Epithelial cell of prostate (primary cell): ENCODE results near the gene PACSIN1.
"Not testable (repeated sequence)": the region's sequence is repeated elsewhere in the genome, so short reads cannot be mapped to it uniquely, and the experiment has no call there.

Experiments
- DNase-seq: peaks from one replicate; pipeline ENCODE4 v3.0.0-alpha.2; 2011; ENCODE audit warnings: low read depth, low spot score
- H3K27ac ChIP-seq: fragments of 450-650 bp; 2 replicates; pipeline ENCODE4 v1.5.1; 2017; ENCODE audit warnings: mild to moderate bottlenecking

The PACSIN1 gene

GRCh38 chr6:34484391-34484790 is 18.5 kb downstream of the PACSIN1 start:
- peak overlapping the region; percentile 38 for H3K27ac ChIP-seq
- DNase-seq, result no peak

- peak; percentile 57 for DNase-seq
- peak overlapping the region; percentile 38 for H3K27ac ChIP-seq
These were observed 19.0 kb downstream of the PACSIN1 start for GRCh38 chr6:34484899-34485298.

- H3K27ac ChIP-seq, result no peak overlapping the region
These were observed 19.6 kb downstream of the PACSIN1 start for GRCh38 chr6:34485321-34486060.

GRCh38 chr6:34486106-34486740 is 20.3 kb downstream of the PACSIN1 start:
- no peak for DNase-seq
- H3K27ac ChIP-seq, result no peak overlapping the region

More at GRCh38 chr6:34485321-34486060, 19.6 kb downstream of the PACSIN1 start:
- DNase-seq, result no peak

- H3K27ac ChIP-seq, DNase-seq: not testable (repeated sequence)
These were observed 21.0 kb downstream of the PACSIN1 start for GRCh38 chr6:34486886-34487285.

- no peak for DNase-seq
- no peak overlapping the region for H3K27ac ChIP-seq
These were observed 21.7 kb downstream of the PACSIN1 start for GRCh38 chr6:34487536-34487935.

- DNase-seq, result no peak
- H3K27ac ChIP-seq, result no peak overlapping the region
These were observed 23.4 kb downstream of the PACSIN1 start for GRCh38 chr6:34489207-34489805.

GRCh38 chr6:34490390-34491090 is 24.7 kb downstream of the PACSIN1 start:
- no peak for DNase-seq
- no peak overlapping the region for H3K27ac ChIP-seq

- no peak for DNase-seq
- H3K27ac ChIP-seq, result no peak overlapping the region
These were observed 25.2 kb downstream of the PACSIN1 start for GRCh38 chr6:34491091-34491430.

- no peak for DNase-seq
- H3K27ac ChIP-seq, result no peak overlapping the region
These were observed 27.5 kb downstream of the PACSIN1 start for GRCh38 chr6:34493344-34493743.

- no peak overlapping the region for H3K27ac ChIP-seq
- no peak for DNase-seq
These were observed 29.1 kb downstream of the PACSIN1 start for GRCh38 chr6:34494973-34495372.

GRCh38 chr6:34496103-34496685 is 30.3 kb downstream of the PACSIN1 start:
- no peak for DNase-seq
- H3K27ac ChIP-seq, result no peak overlapping the region

GRCh38 chr6:34497411-34497810 is 31.5 kb downstream of the PACSIN1 start:
- H3K27ac ChIP-seq, result no peak overlapping the region
- no peak for DNase-seq

GRCh38 chr6:34506718-34507117 is 40.8 kb downstream of the PACSIN1 start:
- H3K27ac ChIP-seq, result no peak overlapping the region
- no peak for DNase-seq

GRCh38 chr6:34508425-34508824 is 42.5 kb downstream of the PACSIN1 start:
- no peak overlapping the region for H3K27ac ChIP-seq
- DNase-seq, result no peak

- H3K27ac ChIP-seq, result no peak overlapping the region
- no peak for DNase-seq
These were observed 43.9 kb downstream of the PACSIN1 start for GRCh38 chr6:34509782-34510181.

- H3K27ac ChIP-seq, result no peak overlapping the region
- no peak for DNase-seq
These were observed 44.4 kb downstream of the PACSIN1 start for GRCh38 chr6:34510299-34510698.

GRCh38 chr6:34511214-34511914 is 45.5 kb downstream of the PACSIN1 start:
- no peak overlapping the region for H3K27ac ChIP-seq
- no peak for DNase-seq

- H3K27ac ChIP-seq, result no peak overlapping the region
- DNase-seq, result no peak
These were observed 46.2 kb downstream of the PACSIN1 start for GRCh38 chr6:34511915-34512737.
